Measurements from ENCODE around the gene CIZ1.

Gene CIZ1

DNA sequence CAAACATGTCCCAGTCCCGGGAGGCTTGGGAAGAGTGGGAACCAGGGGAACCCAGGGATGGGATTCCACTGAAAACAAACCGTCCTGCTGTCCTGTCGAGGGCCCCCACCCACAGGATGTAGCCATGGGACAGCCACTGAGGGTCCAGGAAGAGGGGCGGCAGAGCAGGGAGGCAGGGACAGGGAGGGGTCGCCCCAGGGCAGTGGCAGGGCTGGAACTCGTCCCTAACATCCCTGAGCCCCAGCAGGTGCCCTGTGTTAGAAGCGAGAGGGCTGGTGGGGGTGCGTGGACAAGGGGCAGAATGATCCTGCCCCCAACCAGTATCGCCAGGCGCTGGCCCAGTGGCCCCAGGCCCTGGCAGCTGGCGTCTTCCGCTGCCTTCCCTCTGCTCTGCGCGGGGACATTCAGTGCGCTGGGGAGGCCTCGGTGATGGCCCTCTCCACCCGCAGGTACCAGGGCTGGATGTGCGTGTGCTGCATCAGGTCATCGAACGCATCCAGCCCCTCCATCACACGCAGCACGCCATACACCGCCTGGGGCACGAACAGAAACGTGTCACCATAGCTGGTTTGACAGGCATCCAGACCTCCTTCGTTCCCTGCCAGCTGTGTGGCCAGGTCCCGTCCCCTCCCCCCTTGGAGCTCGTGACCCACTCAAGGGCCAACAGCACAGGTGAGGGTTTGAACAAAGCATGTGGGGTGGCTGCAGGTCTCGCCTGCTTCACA, 70.5 kb downstream of the CIZ1 start:
- Histone ChIP-seq H3K36me3 (replicated peaks) (peaks cover 37% of the 10 kb centered on the region), H3K4me3 (no peak overlapping the region), H3K27me3 (ENCODE audit: low read depth) (no peaks in the 10 kb centered on the region), H3K4me1 (peaks cover 2% of the 10 kb centered on the region), H3K9me3 (no peaks in the 10 kb centered on the region)
- DNase-seq (ENCODE audit: low spot score in 2 of 2), result no peak
- in situ Hi-C loops (cut with MboI; ENCODE audit: low sequenced_read_pairs), result no loop called here

DNA sequence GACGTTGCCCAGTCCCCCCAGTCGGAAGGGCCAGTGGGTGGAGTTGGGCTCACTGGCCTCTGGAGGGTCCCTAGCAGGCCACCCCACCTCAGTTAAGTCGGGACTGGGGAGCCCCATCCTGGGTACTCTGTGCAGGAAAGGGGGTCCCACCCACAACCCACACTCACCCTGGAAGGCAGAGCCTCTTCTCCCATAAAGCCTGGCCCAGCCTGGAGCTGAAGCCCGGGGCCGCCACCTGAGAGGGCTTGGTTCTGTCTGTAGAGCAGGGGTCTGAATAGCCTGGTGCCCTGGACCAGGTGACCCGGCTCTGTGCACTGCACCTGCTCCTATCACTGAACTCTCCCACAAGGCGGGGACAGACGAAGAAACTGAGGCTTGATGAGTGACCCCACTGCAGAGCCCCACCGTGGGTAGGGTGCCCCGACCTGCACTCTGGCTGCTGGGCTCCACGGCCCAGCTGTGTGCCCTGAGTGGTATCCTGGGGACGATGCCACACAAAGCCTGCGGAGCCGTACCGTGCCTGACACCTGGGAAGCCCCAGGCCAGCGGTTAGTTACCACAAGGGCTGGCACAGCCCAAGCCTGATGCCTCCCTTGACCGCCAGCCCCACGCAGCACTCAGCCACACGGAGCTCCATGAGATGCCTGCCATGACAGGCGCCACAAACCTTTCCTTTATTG, 71.2 kb downstream of the CIZ1 start:
- H3K9me3 ChIP-seq, result no peaks in the 10 kb centered on the region
- peaks cover 36% of the 10 kb centered on the region for H3K36me3 ChIP-seq (replicated peaks)
- no peaks in the 10 kb centered on the region for H3K4me1 ChIP-seq

DNA sequence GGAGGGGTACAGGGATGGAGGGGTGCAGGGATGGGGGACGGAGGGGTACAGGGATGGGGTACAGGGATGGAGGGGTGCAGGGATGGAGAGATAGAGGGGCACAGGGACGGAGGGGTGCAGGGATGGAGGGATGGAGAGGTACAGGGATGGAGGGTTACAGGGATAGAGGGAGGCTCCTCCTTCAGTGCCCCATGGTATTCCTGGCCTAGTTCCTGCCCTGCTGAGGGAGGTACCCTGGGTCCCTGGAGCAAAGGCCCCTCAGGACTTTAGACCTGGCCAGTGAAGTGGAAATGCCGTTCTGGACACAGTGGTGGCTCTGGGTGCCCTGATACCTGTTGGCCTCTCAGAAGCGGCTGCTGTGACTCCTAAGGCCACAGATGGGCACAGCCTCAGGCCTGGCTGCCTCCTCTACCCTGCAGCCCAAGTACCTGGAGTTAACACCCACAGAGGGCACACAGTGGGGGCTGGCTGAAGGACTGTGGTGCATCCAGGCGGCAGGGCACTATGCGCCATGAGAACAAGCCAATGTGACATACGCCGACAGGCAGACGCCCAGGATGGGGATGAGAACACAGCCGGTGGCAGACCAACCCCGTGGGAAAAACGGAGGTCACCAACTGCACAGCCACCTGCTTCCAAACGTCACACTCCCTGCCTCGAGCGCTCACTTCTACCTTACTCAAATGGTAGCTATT, 72.3 kb downstream of the CIZ1 start:
- DNase-seq (ENCODE audit: low spot score in 2 of 2), result no peak

More for the DNA sequence above, 71.2 kb downstream of the CIZ1 start:
- Histone ChIP-seq H3K4me3 (no peak overlapping the region), H3K27me3 (ENCODE audit: low read depth) (no peaks in the 10 kb centered on the region)
- no peak for DNase-seq (ENCODE audit: low spot score in 2 of 2)
- in situ Hi-C loops (cut with MboI; ENCODE audit: low sequenced_read_pairs), result no loop called here

DNA sequence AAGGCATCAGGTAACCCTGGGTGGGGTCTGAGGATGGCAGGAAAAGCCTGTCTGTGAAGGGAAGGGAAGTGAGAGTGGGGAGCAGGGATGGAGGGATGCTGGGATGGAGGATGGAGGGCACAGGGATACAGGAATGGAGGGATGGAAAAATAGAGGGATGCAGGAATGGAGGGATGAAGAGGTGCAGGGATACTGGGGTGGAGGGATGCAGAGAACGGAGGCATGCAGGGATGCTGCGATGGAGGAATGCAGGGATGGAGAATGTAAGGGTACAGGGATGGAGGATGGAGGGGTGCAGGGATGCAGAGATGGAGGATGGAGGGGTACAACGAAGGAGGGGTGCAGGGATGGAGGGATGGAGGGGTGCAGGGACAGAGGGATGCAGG, 72.9 kb downstream of the CIZ1 start:
- no peak overlapping the region for H3K4me3 ChIP-seq
- H3K36me3 ChIP-seq (replicated peaks), result peaks cover 20% of the 10 kb centered on the region
- DNase-seq (ENCODE audit: low spot score in 2 of 2), result no peak
- no peaks in the 10 kb centered on the region for H3K4me1 ChIP-seq
- no peaks in the 10 kb centered on the region for H3K27me3 ChIP-seq (ENCODE audit: low read depth)
- no peaks in the 10 kb centered on the region for H3K9me3 ChIP-seq
- in situ Hi-C loops (cut with MboI; ENCODE audit: low sequenced_read_pairs), result no loop called here

More for the DNA sequence above, 72.3 kb downstream of the CIZ1 start:
- Histone ChIP-seq H3K27me3 (ENCODE audit: low read depth) (no peaks in the 10 kb centered on the region), H3K4me3 (no peak overlapping the region), H3K36me3 (replicated peaks) (peaks cover 25% of the 10 kb centered on the region), H3K4me1 (no peaks in the 10 kb centered on the region), H3K9me3 (no peaks in the 10 kb centered on the region)
- in situ Hi-C loops (cut with MboI; ENCODE audit: low sequenced_read_pairs), result no loop called here

DNA sequence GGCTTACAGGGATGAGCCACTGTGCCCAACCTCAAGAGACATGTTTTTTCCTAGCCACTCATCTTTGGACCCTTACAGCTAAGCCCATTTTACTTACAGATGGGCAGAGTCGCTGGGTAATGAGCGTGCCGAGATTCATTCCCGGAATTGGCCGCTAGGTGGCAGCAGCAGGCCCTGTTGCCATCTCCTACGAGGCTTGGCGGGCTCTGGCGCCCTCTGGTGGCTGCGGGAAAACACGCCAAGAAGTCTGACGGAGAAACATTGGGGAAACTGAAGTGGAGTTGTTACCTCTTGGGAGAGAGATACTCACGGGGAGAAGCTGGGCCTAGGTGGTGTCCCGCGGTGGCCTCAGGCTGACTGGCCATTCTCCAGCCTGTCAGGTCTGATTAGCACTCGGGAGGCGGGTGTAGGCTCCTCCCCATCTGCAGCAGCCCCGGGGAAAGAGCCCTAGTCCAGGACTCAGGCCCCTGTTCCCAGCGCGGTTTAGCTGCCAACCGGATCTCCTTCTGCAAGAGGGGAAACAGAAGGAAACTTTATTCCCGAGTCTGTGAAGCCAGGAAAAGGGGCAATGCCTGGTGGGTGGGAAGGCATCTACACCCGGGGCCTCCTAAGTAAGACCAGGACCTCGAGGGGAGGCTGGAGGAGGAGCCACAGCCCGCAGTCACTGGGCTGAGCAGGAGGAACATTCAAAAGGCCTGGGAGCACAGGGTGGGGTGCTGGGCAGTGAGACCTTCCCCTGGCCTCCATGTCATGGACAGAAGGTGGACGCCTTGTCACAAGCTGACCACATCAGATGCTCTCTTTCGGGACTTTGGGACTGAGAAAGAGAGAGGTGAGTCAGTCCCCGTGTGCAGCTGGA, 73.5 kb downstream of the CIZ1 start:
- peaks cover 16% of the 10 kb centered on the region for H3K36me3 ChIP-seq (replicated peaks)
- DNase-seq (ENCODE audit: low spot score in 2 of 2), result peak; percentile 74 to 97
- no peaks in the 10 kb centered on the region for H3K4me1 ChIP-seq
- H3K4me3 ChIP-seq, result no peak overlapping the region
- no peaks in the 10 kb centered on the region for H3K9me3 ChIP-seq
- in situ Hi-C loops (cut with MboI; ENCODE audit: low sequenced_read_pairs), result no loop called here
- H3K27me3 ChIP-seq (ENCODE audit: low read depth), result no peaks in the 10 kb centered on the region

- H3K4me1 ChIP-seq, result no peaks in the 10 kb centered on the region
- peaks cover 4% of the 10 kb centered on the region for H3K36me3 ChIP-seq (replicated peaks)
- in situ Hi-C loops (cut with MboI; ENCODE audit: low sequenced_read_pairs), result no loop called here
- H3K4me3 ChIP-seq, result no peak overlapping the region
- no peak for DNase-seq (ENCODE audit: low spot score in 2 of 2)
- H3K27me3 ChIP-seq (ENCODE audit: low read depth), result no peaks in the 10 kb centered on the region
- H3K9me3 ChIP-seq, result no peaks in the 10 kb centered on the region
Observed at GRCh38 chr9:128116104-128117083, 75.0 kb downstream of the CIZ1 start.

Data from HAP-1 (cell line).